HepG2 (cell line): ENCODE results near the gene PRKG1. TPM values are rescaled to one million over a fixed set of nuclear protein-coding genes. Genes with fewer than 3 reads are reported as not detected.

Source experiments
- ATAC-seq: fragments of 200-7000 bp; cut with Tn5 transposase; 3 replicates; pipeline ENCODE4 v1.9.1; 2020; ENCODE audit warnings: mild to moderate bottlenecking, moderate library complexity
- BruUV-seq: library from RNA; stranded (reverse); fragments of 400-500 nt; replicated peaks from 2 replicates; lab custom pipeline; 2021; lab: Mats Ljungman, UMichigan
- CTCF ChIA-PET: fragments of 300-600 bp; formaldehyde crosslinking; extraction: SDS; loops from one replicate; lab custom pipeline; 2021; ENCODE audit warnings: low total read pairs, inconsistent platforms, low intra/inter-chr PET ratio; lab: Yijun Ruan, JAX
- POLR2A ChIA-PET: fragments of 350-600 bp; sonication (Branson Sonifier 250); formaldehyde crosslinking; loops from one replicate; lab custom pipeline; 2020; ENCODE audit warnings: antibody characterized with exemption, inconsistent platforms; lab: Yijun Ruan, JAX
- DNase-seq: peaks from one replicate; pipeline ENCODE4 v3.0.0-alpha.2; 2015; ENCODE audit warnings: low spot score
- FAIRE-seq: peaks from 3 replicates; lab custom pipeline; 2011; peaks lifted over from hg19 to GRCh38; lab: Jason Lieb, UNC
- H2AFZ ChIP-seq: one replicate; pipeline ENCODE4 v1.6.1; 2011; ENCODE audit warnings: low read length, inconsistent platforms
- H3K27ac ChIP-seq: fragments of 300-600 bp; 3 replicates; pipeline ENCODE4 v1.8.0; 2011; ENCODE audit warnings: mixed run types, mild to moderate bottlenecking, mixed read lengths, low read length, inconsistent platforms; ENCODE audit not compliant: insufficient read depth; ENCODE audit errors: extremely low read length
- H3K27me3 ChIP-seq, 2 experiments: fragments of 200-600 bp in 1 of 2; 2 replicates in 1 of 2; 3 replicates in 1 of 2; pipeline versions ENCODE4 v1.6.0 to v1.8.0; 2011; ENCODE audit warnings: low read length in 2 of 2, mild to moderate bottlenecking in 2 of 2, moderate library complexity in 2 of 2, inconsistent platforms in 1 of 2; ENCODE audit not compliant: insufficient read depth in 2 of 2, control insufficient read depth in 1 of 2
- H3K36me3 ChIP-seq, 2 experiments: fragments of 200-600 bp in 1 of 2; replicated peaks in 1 of 2; 2 replicates in 1 of 2; 3 replicates in 1 of 2; pipeline versions ENCODE4 v1.5.1 to v1.8.0; 2011; ENCODE audit warnings: low read length in 2 of 2, inconsistent platforms in 1 of 2; ENCODE audit not compliant: insufficient read depth in 2 of 2, control insufficient read depth in 1 of 2
- H3K4me1 ChIP-seq: 2 replicates; pipeline ENCODE4 v1.5.1; 2012; ENCODE audit warnings: low read length, inconsistent platforms; ENCODE audit not compliant: insufficient read depth
- H3K4me2 ChIP-seq: 2 replicates; pipeline ENCODE4 v1.6.0; 2011; ENCODE audit warnings: low read depth, low read length, inconsistent platforms
- H3K4me3 ChIP-seq, 3 experiments: fragments of 200-600 bp in 1 of 3; sonication (generic), shearing (Covaris generic) in 1 of 3; replicated peaks in 1 of 3; 2 replicates each; pipeline ENCODE4 v1.5.1; 2011 to 2016; ENCODE audit warnings: low read length in 3 of 3, inconsistent platforms in 2 of 3, low read depth in 2 of 3, mild to moderate bottlenecking in 2 of 3, control low read depth in 1 of 3, mixed read lengths in 1 of 3; ENCODE audit not compliant: insufficient read depth in 1 of 3
- H3K79me2 ChIP-seq: one replicate; pipeline ENCODE4 v1.6.1; 2011; ENCODE audit warnings: low read length, inconsistent platforms; ENCODE audit not compliant: insufficient read depth
- H3K9ac ChIP-seq: 2 replicates; pipeline ENCODE4 v1.6.0; 2011; ENCODE audit warnings: mild to moderate bottlenecking, low read depth, low read length, inconsistent platforms; ENCODE audit not compliant: insufficient read depth
- H3K9me3 ChIP-seq: 2 replicates; pipeline ENCODE4 v1.5.1; 2012; ENCODE audit warnings: mild to moderate bottlenecking, low read length
- H4K20me1 ChIP-seq: 2 replicates; pipeline ENCODE4 v1.6.0; 2011; ENCODE audit warnings: inconsistent platforms, mild to moderate bottlenecking, low read length, moderate library complexity; ENCODE audit not compliant: insufficient read depth
- AFF4 ChIP-seq: sonication (generic); formaldehyde crosslinking; IDR thresholded peaks from 2 replicates; pipeline ENCODE4 v1.4.0; 2020; ENCODE audit warnings: missing genetic modification reagents
- AHR ChIP-seq: IDR thresholded peaks from 2 replicates; pipeline ENCODE4 v1.6.1; 2018; ENCODE audit warnings: missing genetic modification reagents, missing compliant biosample characterization
- BCLAF1 ChIP-seq: fragments of 450-650 bp; IDR thresholded peaks from 2 replicates; pipeline ENCODE4 v1.6.1; 2017; ENCODE audit warnings: mild to moderate bottlenecking
- E2F5 ChIP-seq: sonication (generic); formaldehyde crosslinking; conservative IDR thresholded peaks from 2 replicates; pipeline ENCODE4 v1.4.0; 2020; ENCODE audit warnings: missing genetic modification reagents
- HMG20B ChIP-seq: conservative IDR thresholded peaks from 2 replicates; pipeline ENCODE4 v1.6.1; 2016; ENCODE audit warnings: missing genetic modification reagents, missing compliant biosample characterization
- KMT2A ChIP-seq: sonication (generic); formaldehyde crosslinking; IDR thresholded peaks from 2 replicates; pipeline ENCODE4 v1.4.0; 2020; ENCODE audit warnings: missing genetic modification reagents
- KMT2B ChIP-seq: IDR thresholded peaks from 2 replicates; pipeline ENCODE4 v1.6.1; 2016; ENCODE audit warnings: missing genetic modification reagents, missing compliant biosample characterization
- NAIF1 ChIP-seq: sonication (generic); formaldehyde crosslinking; IDR thresholded peaks from 2 replicates; pipeline ENCODE4 v1.5.0; 2020; ENCODE audit warnings: mild to moderate bottlenecking, missing genetic modification reagents, borderline replicate concordance
- SMAD9 ChIP-seq: sonication (generic); formaldehyde crosslinking; IDR thresholded peaks from 2 replicates; pipeline ENCODE4 v1.5.1; 2020; ENCODE audit warnings: mild to moderate bottlenecking, missing genetic modification reagents
- SNAPC5 ChIP-seq: sonication (generic); formaldehyde crosslinking; IDR thresholded peaks from 2 replicates; pipeline ENCODE4 v1.8.1; 2023; ENCODE audit warnings: mild to moderate bottlenecking, missing genetic modification reagents, borderline replicate concordance
- SP1 ChIP-seq, 2 experiments: fragments of 450-650 bp in 1 of 2; sonication (generic) in 1 of 2; formaldehyde crosslinking in 1 of 2; IDR thresholded peaks; 2 replicates each; pipeline versions ENCODE4 v1.4.0 to v1.6.1; 2016 to 2020; ENCODE audit warnings: missing genetic modification reagents in 1 of 2
- ZFAT ChIP-seq: sonication (generic); formaldehyde crosslinking; conservative IDR thresholded peaks from 2 replicates; pipeline ENCODE4 v1.8.1; 2023; ENCODE audit warnings: missing genetic modification reagents, inconsistent platforms
- ZFX ChIP-seq: sonication (generic); formaldehyde crosslinking; IDR thresholded peaks from 2 replicates; pipeline ENCODE4 v1.4.0; 2020; ENCODE audit warnings: mild to moderate bottlenecking, low read depth, missing genetic modification reagents, moderate library complexity
- ZNF317 ChIP-seq: sonication (generic); formaldehyde crosslinking; IDR thresholded peaks from 2 replicates; pipeline ENCODE4 v1.5.0; 2020; ENCODE audit warnings: mild to moderate bottlenecking, missing genetic modification reagents
- ZNF605 ChIP-seq: sonication (generic); formaldehyde crosslinking; IDR thresholded peaks from 2 replicates; pipeline ENCODE4 v1.8.0; 2022; ENCODE audit warnings: mild to moderate bottlenecking, missing genetic modification reagents
- ZNF740 ChIP-seq: sonication (generic); formaldehyde crosslinking; IDR thresholded peaks from 2 replicates; pipeline ENCODE4 v1.4.0; 2020; ENCODE audit warnings: missing genetic modification reagents
- ZNF784 ChIP-seq: sonication (generic); formaldehyde crosslinking; IDR thresholded peaks from 2 replicates; pipeline ENCODE4 v1.5.1; 2020; ENCODE audit warnings: missing genetic modification reagents, mild to moderate bottlenecking, borderline replicate concordance
- WGBS: methylation state at CpG from one replicate; pipeline ENCODE4 v1.1.6; 2017; ENCODE audit warnings: low lambda C conversion rate; 5-methylcytosine and 5-hydroxymethylcytosine counted together
- in situ Hi-C: cut with HindIII; loops from 2 replicates; pipeline ENCODE4 v1.10.0; 2017; ENCODE audit warnings: low pct_unique_long_range_greater_than_20kb; ENCODE audit not compliant: extremely low pct_ligation_motif_present
- intact Hi-C: fragments of 100-400 bp; cut with micrococcal nuclease; formaldehyde crosslinking; loops from one replicate; pipeline ENCODE4 v1.10.0; 2022; ENCODE audit not compliant: unreplicated experiment
- polyA plus RNA-seq, 8 experiments: library from polyadenylated mRNA; depleted of rRNA in 3 of 8; stranded (reverse) in 7 of 8; unstranded in 1 of 8; fragments of >200 nt; fragmentation: Illumina TruSeq in 4 of 8; extraction: Trizol in 4 of 8; gene quantifications; 2 replicates each; pipeline versions ENCODE4 v1.2.1 to v1.2.3, GENCODE V29; 2011 to 2016; ENCODE audit warnings: low read depth in 4 of 8, missing spikeins in 1 of 8, mixed read lengths in 1 of 8; ENCODE audit not compliant: insufficient read depth in 1 of 8
- total RNA-seq, 5 experiments: library from RNA; depleted of rRNA; stranded (reverse); fragments of >200 nt; fragmentation: Illumina TruSeq; extraction: Trizol; gene quantifications; 2 replicates each; pipeline ENCODE4 v1.2.3, GENCODE V29; 2016; ENCODE audit warnings: low read depth in 1 of 5

Gene PRKG1
- total and polyA plus RNA-seq, 2 of the 13 experiments (the other 11 are each of a cell fraction or from before 2014, with no cell fraction given): 0.01 TPM; not detected in 1

- H3K9ac ChIP-seq: no peak overlapping the region
- ChIA-PET CTCF (no interaction called here), POLR2A (no interaction called here)
- no peak for DNase-seq
- no TSS peak for BruUV-seq
- no peak overlapping the region for H3K4me3 ChIP-seq
- H3K9me3 ChIP-seq: no peaks in the 10 kb centered on the region
- intact Hi-C loops (no loop called here), in situ Hi-C loops (no loop called here)
- no peak for ATAC-seq
- H3K27ac ChIP-seq: no peak overlapping the region
- 0% methylated on average over 1 of the region's 1 CpG for WGBS
- no peaks in the 10 kb centered on the region for H3K36me3 ChIP-seq
- H3K27me3 ChIP-seq: no peaks in the 10 kb centered on the region
- no peaks in the 10 kb centered on the region for H3K4me1 ChIP-seq
- H3K4me2 ChIP-seq: no peak overlapping the region
- no peaks in the 10 kb centered on the region for H3K79me2 ChIP-seq
- no peak overlapping the region for H2AFZ ChIP-seq
- FAIRE-seq: no peak
- H4K20me1 ChIP-seq: no peaks in the 10 kb centered on the region
- TF ChIP-seq ZNF784: no peak
- no peak for TF ChIP-seq ZFAT (CRISPR knock-in tag)
- no peak for TF ChIP-seq SNAPC5
- TF ChIP-seq ZNF740: no peak
- no peak for TF ChIP-seq ZNF605 (CRISPR knock-in tag)
- TF ChIP-seq E2F5 (CRISPR knock-in tag): no peak
- TF ChIP-seq BCLAF1: no peak
- TF ChIP-seq KMT2B (CRISPR knock-in tag): no peak
- no peak for TF ChIP-seq ZNF317 (CRISPR knock-in tag)
- no peak for TF ChIP-seq HMG20B (CRISPR knock-in tag)
- TF ChIP-seq AHR (CRISPR knock-in tag): no peak
- TF ChIP-seq ZFX (CRISPR knock-in tag): no peak
- no peak for TF ChIP-seq SMAD9 (CRISPR knock-in tag)
- TF ChIP-seq AFF4 (CRISPR knock-in tag): no peak
- no peak for TF ChIP-seq KMT2A (CRISPR knock-in tag)
- TF ChIP-seq NAIF1 (CRISPR knock-in tag): no peak
- TF ChIP-seq SP1 (IDR thresholded peaks at IDR 0.05): no peak
- no peak for TF ChIP-seq SP1 (CRISPR knock-in tag; IDR thresholded peaks at IDR 0.05)
Observed at GRCh38 chr10:51599647-51600046, 525.4 kb downstream of the PRKG1 start.
